HG02588 (cell line): ENCODE results near the gene GPATCH3.
A peak's percentile ranks its signal among the peaks of the same experiment; 100 is the strongest.
"Not testable (repeated sequence)": the region's sequence is repeated elsewhere in the genome, so short reads cannot be mapped to it uniquely, and the experiment has no call there.

Experiments
- ATAC-seq: cut with Tn5 transposase; IDR thresholded peaks from one replicate; pipeline ENCODE4 v1.9.1; 2021; ENCODE audit warnings: mild to moderate bottlenecking, moderate library complexity; ENCODE audit not compliant: unreplicated experiment

Gene GPATCH3

DNA sequence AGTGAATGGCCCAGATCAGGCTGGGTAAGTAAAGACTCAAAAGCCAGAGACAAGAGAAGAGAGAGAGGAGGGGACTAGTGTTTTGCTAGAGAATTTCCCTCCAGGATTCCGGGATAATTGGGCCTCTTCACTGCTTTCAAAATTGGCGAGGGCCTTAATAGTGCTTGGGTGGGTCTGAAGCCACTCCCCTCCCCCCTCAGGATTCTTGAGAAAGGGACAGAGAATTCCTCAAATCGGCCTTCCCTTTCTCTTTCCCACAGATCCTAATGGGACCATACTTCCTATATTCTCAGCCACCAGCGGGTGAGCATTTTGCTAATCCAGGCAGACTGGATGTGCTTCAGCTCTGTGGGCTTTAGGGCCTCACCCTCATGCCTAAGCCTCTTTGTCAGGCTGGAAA, 25.4 kb downstream of the GPATCH3 start:
- ATAC-seq = no peak

DNA sequence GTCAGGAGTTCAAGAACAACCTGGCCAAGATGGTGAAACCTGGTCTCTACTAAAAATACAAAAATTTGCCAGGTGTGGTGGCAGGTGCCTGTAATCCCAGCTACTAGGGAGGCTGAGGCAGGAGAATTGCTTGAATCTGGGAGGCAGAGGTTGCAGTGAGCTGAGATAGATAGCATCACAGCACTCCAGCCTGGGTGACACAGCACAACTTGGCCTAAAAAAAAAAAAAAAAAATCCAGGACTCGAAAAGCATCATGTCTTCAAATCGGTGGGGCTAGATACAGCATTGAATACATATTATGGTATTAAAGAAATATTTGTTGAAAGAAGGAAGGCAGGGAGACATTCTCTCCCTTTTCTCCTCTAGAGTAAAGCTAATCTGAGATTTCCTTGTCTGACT, 27.2 kb downstream of the GPATCH3 start:
- ATAC-seq = not testable (repeated sequence)

DNA sequence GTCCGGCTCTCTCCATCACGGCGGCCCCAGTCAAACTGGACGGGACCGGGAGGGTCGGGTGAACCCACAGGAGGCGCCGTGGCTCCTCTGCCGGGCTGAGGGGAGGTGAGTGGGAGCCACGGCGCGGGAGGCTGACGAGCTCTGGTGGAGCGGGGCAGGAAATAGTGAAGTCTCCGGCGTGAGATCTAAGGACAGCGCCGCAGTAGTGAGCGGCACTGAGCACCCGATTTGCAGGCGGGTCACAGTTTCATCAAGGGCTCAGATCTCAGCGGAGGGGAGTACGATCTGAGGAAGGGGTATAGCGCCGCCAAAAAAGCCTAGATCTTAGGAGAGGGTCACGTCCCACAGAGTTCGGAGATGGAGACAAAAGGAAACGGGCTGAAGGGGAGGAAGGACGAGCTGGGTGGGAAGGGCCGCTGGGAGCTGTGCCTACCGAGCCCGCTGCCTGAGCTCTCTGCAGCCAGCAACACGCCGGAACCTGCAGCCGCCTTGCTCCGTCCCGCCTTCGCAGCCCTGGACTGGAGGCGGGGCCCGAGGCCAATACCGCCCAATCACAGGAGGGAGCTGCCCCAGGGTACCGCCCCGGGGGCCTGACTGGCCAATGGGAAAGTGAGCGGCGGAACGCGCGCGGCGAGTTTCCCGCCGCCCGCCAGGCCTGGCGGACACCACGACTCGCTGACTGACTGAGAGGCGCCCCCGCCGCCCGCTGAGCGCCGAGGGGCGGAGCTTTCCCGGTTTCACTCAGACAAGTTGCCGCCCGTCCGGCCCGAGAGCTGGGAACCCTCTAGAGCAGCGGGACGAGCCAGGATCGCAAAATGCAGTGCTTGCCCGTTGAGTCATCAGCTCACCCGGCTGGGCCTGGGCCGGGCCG, 35.4 kb downstream of the GPATCH3 start:
- peak; percentile 83 for ATAC-seq

DNA sequence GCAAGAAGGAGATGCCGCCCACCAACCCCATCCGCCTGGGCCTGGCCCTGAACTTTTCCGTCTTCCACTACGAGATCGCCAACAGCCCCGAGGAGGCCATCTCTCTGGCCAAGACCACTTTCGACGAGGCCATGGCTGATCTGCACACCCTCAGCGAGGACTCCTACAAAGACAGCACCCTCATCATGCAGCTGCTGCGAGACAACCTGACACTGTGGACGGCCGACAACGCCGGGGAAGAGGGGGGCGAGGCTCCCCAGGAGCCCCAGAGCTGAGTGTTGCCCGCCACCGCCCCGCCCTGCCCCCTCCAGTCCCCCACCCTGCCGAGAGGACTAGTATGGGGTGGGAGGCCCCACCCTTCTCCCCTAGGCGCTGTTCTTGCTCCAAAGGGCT, 36.6 kb downstream of the GPATCH3 start:
- ATAC-seq = no peak

DNA sequence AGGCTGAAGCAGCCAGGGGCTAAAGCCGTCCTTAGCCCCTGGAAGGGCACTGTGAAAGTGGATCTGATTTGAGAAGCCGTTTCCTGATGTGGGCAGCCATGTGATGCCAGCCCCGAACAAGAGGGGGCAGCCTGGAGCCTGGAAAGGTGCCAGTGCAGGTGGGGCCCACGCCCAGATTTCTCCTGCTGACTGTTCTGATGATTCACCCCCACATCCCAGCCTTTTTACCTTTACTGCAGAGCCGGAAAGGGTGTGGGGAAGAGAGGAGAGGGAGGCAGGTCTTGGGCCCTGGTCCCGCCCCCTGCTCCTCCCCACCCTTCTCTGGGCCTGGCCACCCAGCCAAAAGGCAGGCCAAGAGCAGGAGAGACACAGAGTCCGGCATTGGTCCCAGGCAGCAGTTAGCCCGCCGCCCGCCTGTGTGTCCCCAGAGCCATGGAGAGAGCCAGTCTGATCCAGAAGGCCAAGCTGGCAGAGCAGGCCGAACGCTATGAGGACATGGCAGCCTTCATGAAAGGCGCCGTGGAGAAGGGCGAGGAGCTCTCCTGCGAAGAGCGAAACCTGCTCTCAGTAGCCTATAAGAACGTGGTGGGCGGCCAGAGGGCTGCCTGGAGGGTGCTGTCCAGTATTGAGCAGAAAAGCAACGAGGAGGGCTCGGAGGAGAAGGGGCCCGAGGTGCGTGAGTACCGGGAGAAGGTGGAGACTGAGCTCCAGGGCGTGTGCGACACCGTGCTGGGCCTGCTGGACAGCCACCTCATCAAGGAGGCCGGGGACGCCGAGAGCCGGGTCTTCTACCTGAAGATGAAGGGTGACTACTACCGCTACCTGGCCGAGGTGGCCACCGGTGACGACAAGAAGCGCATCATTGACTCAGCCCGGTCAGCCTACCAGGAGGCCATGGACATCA, 37.2 kb downstream of the GPATCH3 start, which contains the start of gene SFN:
TSS of gene SFN (plus strand) at position 369 of the 904 bp plus-strand sequence. CDS start at position 433, 64 bp downstream.
- ATAC-seq = no peak

DNA sequence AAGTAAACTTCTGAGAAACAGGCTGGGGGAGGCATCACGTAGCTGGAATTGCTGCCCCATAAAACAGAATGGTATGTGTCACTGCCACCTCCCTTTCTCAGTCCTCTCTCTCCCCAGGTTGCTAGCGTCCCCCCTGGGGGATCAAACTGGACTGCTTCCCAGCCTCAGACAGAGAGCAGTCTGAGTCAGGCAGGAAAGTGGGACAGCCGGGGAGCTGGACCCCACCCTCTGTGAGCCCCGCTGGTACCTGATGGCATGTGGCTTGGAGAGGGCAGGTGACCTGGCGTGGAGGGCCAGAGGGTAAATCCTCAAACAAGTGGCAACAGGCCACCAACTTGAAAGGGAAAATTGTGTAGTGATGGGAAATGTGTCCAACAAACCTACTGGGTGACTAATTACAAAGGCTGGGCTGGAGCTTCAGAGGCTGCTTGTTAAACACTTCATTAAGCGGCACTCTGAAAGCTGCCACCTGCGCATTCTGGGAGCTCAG, 38.3 kb downstream of the GPATCH3 start:
- ATAC-seq = no peak

DNA sequence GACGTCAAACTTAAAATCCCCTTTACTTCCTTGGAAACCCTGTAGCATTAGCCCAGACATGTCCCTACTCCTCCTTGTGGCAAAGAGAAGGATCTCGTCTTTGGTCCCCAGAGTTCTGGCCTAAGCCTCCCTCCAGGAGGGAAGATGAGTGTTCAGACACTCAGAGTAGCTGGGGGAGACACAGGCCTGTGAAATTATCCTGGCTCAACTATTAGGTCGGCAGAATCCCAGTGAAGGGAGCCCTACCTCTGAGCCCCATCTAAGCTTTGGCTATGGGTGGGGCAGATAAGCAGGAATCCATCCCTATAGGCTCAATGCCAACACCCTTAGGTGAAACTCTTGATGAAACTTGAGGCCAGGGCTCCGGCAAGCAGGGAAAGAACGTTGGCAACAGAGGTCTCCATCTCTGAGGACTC, 39.0 kb downstream of the GPATCH3 start:
- ATAC-seq = no peak

DNA sequence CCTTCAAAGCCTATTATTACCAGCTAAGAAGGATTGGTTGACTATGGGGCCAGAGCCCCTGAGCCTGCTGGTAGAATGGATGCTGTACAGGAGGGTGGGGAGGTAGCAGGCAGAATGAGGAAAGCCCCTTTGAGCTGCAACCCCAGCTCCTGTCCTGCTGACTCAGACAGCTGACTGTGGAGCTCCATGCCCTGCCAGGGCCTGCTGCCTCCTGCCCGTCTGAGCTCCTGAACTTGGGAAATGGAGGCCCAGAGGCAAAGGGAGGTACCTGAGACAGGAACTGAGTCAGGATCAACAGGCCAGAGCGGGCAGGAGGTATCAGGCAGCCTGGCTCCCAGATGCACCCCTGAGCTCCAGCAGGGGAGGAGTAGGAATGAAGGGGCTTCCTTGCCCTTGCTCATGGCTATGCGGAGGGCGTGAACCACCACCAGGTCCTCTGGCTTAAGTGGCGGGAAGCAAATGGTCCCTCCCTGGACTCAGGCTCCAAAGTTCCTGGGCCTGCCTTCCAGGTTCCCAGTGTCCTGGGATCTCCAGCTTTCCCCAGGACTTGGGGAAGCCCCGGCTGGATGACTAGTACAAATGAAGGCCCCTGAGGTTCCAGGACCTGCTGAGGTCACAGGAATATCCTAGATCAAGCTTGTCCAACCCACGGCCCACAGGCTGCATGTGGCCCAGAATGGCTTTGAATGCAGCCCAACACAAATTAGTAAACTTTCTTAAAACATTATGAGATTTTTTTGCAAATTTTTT, 41.2 kb downstream of the GPATCH3 start:
- no peak for ATAC-seq

DNA sequence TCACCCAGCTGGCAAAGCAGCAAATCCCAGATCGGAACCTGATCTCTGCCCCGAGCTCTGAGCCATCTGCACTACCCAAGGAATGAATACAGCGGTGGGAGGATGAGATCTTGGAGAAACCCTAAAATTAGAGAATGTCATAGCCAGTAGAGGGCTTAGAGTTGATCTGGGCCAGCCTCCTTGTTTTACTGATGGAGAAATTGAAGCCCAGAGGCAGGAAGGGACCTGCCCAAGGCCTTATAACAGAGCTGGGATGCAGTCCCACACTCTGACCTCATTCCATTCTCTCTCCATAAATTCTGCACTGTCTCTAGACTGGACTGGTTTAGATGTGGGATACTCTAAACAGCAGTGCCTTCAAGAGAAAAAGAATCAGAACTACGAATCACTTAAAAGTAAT, 42.1 kb downstream of the GPATCH3 start:
- ATAC-seq = no peak

DNA sequence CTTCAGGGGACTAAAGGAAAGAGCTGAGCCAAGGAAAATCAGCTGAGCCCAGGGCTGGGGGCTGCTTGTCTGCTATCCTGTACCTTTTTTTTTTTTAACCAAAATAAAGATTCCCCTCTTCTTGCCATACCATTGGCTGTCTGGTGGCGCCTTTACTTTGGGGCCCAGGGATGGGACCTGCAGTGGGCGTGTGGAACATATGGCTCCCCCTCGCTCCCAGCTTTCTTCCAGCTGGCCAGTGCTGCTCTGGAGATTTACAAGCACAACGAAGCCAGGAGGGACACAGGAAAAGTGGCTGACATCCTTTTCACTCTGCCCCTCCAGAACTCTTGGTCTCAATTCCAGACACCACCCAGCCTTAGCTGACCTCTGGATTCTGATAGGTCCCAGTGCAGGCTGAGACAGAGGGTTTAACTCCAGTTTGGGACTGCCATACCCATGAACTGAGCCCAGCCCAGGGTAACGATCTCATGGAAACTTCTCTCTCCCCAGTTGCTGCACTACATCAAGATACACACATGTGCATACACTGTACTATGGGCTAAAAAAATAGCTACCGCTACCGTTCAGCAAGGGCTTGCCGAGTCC, 42.7 kb downstream of the GPATCH3 start:
- no peak for ATAC-seq

DNA sequence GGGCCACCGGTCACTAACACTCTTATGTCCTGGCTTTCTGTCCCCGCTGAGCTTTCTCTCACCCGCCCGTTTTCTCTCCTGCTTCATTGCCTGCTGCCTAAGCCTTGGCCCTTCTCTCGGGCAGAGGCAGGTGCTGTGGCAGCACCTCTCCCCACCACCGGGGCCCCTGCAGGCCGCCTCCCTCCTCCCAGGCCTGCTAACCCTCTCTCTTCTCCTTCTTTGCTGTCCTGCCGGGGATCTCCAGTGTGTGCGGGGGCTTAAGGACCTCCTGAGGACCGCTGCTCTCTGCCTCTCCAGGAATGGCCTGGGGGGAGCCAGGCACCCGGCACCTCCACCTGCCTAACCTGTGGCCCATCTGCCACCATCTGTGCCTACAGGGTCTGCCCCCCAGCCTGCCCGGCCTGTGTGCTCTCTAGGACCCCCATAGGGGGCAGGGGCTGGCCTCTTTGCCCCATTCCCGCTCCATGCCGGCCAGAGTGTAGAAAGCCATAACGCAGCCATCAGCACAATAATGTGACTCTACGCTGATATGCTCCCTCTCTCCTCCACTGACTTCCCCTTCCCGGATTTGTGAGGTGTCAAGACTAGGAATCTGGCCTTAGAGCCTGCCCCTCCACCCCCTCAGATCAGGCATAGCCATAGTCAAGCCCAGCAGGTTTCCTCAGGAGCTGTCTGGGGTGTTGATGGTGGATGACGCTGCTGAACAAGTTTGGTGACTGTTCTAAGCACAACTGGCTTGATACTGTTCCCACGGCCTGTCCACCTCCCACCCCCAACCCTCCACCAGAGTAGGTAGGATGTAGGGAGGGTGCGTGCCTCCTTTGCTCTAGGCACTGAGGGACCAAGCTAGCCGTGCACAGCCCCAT, 43.4 kb downstream of the GPATCH3 start:
- ATAC-seq = no peak

DNA sequence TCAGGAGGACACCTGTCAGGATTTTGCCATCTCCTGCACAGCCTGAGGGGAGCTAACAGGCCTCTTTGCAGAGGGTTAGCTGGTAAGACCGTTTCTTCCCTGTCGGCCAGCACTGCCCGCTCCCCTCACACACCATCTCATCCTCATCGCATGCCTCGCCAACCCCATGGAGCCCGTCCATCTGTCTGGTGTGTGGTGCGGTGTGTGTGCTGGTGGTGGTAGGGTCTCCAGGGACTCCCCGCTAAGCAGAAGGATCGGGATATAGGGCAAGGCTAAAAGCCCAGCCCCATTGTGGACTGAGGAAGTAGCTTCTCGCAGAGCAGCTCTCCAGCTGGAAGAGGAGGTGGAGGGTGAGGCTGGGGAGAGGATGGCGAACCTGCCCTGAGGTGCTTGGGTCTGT, 44.1 kb downstream of the GPATCH3 start:
- no peak for ATAC-seq

DNA sequence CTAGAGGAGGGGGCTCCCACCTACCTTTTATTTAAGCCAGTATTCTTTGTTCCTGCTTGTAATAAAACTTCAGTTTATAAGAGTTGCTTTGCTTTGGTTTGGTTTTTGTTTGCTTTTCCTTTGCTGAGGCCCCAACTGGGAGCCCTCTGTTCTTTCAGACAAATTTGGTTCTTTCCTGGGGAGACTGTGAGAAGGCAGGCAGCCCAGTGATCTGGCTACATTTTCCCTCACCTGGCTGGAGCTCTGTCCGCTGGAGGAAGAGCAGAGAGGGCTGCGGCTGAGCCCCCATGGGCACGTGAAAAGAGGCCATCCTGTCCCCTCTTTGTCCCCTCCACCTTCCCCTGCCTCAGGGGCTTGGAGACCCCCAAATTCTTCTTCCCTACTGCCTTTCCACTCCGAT, 44.6 kb downstream of the GPATCH3 start:
- ATAC-seq = no peak

DNA sequence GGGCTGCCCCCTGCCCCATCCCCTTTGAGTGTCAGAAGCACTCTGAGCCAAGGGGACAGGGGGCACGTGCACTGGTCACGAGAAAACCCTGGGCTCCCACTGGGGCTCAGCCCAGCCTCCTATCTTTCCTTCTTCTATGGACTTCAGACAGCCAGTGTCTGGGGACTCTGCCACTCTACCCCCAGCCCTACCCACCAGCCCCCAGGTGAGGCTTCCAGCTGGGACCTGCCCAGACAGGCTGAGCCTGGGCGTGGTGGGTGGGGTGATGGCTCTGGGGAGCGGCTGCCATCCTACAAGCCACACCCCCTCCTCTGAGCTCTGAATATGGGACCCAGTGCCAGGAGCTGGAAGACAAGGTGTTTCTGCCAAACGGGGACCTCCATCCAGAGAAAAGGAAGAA, 45.4 kb downstream of the GPATCH3 start:
- no peak for ATAC-seq

DNA sequence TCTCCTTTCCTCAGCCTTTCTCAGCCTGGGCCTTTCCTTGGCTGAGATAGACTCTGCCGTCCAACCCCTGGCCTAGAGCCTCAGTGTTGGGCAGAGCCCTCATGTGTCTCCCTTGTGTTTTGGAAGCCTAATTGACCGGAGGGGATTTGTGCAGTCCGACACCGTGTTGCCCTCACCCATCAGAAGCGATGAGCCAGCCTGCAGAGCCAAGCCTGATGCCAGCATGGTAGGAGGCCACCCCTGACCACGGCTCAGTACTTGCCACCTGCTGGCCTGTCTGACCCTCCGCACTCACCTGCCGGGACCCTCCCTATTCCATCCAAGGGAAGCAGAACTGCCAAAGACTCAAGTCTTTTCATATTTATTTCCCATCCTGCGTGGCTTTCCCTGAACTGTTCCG, 46.7 kb downstream of the GPATCH3 start:
- ATAC-seq = no peak

DNA sequence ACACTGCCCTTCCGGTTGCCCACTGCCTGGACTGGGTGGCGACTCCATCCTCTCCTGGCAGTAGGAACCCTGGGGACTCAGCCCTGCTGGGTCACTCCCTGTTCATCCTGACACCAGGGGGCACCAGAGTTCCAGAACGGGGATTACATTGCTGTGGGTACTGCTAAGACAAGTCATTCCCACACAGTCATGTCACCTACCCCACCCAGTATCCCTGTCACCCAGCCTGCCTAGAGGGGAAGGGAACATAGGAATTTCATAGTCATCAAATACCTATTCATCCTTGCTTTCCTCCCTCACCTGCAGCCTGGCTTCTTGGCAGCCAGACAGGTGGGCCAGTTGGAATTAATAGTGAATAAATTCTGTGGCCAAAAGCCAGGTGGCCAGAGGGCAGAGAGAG, 47.1 kb downstream of the GPATCH3 start:
- ATAC-seq = no peak

DNA sequence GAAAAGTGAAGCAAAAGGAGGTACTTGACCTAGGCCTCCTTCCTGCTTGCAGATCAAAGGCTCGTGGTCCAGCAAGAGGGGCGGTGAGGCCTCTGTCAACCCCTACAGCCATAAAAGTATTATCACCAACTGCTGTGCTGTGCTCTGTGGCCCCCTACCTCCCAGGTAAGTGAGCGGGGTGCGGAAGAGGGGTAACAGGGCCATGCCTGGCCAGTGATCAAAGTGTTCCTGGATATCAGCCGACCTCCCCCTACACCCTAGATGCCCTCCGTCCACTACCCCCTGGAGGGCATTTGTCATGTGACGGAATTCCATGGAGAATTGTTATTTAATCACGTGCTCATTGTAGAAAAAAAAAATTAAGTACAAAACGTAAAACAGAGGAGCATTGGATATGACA, 47.6 kb downstream of the GPATCH3 start:
- no peak for ATAC-seq

DNA sequence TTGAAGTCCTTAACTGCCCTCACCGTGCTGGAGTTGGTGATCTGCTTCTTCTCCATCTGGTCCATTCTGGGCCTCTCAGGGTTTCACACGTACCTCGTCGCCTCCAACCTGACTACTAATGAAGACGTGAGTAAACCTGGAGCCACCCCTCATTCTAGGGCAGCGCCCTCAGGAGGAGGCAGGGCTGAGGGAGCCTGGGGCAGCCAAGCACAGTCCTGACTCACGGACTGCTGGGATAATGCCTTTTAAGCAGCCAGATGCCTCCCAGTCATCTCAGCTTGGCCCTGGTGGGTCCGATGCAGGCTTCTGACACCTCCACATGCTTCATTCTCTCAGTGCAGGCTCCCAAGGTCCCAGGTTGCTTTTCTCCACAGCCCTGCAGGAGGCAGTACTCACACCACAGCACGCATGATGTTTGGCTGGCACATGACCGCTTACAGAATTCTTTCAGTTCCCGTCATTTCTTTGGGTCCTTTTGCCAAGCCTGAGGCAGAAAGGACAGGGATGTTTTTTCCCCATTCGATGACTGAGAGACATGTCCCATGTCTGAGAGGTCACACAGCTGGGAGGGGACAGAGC, 49.1 kb downstream of the GPATCH3 start:
- no peak for ATAC-seq
